Stimulated activated CD8-positive, alpha-beta memory T cell treated with anti-CD3 and anti-CD28 coated beads, Interleukin-2, amount 100 ng/mL, for 48 hours (primary cell): ENCODE data around the gene ARFGEF3.

Source experiments
- DNase-seq, 2 donors: peaks; one replicate each; pipeline ENCODE4 v3.0.0-alpha.2; 2020; ENCODE audit warnings: low read depth in 2 of 2

ARFGEF3 gene

DNA sequence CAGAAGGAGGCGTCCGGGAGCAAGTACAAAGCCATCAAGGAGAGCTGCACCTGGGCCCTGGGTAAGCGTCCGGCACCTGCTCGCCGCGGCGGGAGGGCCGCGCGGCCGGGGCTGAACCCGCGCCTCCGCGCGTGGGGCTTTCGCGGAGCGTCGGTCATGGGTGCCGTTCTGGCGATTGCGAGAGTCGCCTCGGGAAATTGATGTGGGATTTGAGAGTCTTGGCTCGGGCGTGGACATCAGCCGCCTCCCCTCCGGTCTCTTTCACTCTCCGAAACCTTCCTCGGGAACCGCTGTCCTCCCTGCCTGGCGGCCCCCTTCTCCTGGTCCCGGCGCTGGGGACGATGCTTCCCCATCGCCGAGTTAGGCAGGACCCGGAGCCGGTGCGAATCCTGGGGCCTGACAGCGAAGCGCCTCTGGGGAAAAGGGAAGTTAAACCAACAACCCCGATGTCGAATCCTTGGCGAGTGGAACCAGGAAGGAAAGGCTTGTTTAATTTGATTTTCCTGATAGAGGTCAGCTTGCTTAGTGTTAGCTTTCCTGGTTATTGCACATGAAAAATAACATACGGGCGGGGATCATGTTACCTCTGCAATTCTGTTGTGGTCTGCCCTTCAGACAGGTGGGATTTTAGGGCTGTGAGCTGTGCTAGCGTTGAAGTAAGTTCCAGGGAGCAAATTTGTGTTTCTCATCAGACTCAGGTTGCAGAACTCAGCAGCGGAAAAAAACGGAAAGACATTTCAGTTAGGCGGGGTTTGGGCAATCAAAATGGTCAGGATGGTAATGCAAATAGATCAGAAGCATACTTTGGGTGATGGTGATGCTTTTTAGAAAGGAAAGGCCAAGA lies 594 bp downstream of the ARFGEF3 start:
- no peak for DNase-seq

DNA sequence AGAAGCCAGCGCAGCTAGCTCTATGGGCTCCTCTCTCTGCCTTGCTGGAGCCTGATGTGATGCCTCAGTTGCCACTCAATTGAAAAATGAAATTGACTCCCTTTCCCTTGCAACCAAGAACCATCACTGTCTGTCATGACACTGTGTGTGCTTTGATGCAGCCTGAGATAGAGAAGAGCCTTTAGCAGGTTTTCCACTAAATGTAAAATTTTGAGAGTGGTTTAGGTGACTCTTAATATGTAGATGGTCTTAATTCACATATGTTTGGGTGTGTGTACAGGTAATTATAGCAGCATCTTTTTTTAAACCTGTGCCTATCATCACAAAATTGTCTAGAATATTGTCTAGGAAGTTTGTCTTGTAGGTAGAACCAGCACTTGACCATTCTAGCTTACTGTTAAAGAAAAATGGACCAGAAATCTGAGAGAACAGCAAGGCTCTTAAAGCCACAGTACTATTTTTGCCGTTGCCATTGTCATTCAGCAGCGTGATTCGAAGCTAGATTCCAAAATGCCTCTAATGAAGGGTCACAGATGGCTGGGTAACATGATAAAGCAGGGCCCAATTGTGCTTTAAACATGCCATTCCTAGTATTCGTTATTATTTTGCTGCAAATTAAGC lies 1.3 kb downstream of the ARFGEF3 start:
- DNase-seq, result no peak

DNA sequence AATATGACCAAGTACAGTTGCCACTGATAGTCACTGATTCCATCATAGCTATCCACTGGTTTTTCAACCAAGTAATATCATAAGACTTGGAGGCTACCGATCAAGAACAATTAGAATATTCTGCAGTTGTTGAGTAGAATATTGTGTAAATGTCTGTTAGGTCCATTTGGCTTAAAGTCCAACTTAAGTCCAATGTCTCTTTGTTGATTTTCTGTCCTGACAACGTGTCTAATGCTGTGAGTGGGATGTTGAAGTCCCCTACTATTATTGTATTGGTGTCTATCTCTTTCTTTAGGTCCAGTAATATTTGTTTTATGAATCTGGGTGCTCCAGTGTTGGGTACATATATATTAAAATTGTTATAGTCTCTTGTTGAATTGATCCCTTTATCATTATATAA lies 13.9 kb downstream of the ARFGEF3 start:
- no peak for DNase-seq

GRCh38 chr6:138176652-138177232 lies 15.0 kb downstream of the ARFGEF3 start:
- no peak for DNase-seq

DNA sequence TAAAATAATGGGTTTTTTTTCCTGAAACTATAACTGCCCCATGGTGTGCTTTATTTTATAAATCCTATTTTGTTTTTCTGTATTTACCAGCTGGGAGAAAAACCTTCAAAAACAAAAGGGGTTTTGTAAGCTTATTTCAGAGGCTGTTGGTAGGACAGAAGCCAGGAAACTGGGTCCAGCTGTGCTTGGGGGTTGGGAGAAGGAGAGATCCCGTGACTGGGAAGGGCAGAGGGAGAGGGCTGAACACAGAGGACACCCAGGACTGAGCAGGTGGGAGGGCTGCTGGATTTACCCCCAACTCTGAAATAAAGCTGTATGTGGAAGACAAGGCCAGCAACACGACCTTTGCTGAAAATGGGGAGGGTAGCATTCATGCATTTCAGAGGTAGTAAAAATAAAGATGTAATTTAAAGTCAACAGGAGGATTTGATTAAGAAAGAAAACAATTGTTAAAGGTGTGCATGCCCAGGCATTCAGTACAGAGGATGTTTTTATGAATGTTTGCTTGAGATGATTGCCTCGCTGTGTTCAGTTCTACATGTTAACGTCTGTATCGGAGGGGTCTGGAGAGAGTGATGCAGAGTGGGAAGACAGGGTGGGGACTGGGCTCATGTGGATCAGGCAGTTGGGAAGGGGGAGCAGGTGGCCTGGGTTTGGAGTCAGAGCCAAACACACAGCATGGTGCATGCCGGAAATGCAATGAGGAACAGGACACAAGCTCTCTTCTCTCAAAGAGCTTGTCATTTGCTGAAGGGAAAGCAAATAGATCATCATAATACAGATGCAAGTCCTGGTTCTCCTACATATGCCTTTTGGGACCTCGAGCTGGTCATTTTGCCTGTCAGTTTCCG lies 21.4 kb downstream of the ARFGEF3 start:
- no peak for DNase-seq

DNA sequence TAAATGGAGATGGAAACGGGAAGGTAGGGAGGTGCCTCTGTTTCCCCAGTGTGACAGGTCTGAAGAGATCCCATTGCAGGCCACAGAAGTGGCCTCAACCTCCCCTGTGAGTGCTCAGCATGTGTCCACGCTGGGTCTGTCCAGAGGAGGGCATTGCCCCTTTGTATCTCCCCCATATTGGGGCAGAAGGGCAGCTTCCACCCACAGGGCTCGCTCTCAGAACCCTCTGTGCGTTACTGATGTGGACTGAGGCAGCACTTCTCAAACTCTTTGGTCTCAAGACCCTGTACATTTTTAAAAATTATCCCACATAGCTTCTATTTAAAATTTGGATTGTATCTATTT lies 22.0 kb downstream of the ARFGEF3 start:
- no peak for DNase-seq

DNA sequence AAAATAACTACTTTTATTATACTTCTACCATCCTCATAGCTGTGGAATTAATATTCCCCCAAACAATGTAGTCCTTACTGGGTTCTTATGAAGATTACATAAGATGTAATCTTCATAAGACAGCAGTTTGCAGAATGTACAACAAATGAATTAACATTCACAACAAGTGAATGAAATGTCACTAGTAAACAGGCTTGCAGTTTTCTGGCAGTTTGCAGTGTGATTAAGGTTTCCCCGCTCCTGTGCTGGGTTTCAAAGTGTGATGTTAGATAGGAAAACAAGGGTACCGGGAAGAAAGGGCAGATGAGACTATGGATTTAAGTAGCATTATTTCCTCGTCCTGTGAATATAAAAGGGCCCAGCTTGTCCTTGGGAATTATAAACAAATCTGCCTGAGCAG lies 22.5 kb downstream of the ARFGEF3 start:
- DNase-seq, result no peak

GRCh38 chr6:138187156-138187555 lies 25.4 kb downstream of the ARFGEF3 start:
- no peak for DNase-seq

DNA sequence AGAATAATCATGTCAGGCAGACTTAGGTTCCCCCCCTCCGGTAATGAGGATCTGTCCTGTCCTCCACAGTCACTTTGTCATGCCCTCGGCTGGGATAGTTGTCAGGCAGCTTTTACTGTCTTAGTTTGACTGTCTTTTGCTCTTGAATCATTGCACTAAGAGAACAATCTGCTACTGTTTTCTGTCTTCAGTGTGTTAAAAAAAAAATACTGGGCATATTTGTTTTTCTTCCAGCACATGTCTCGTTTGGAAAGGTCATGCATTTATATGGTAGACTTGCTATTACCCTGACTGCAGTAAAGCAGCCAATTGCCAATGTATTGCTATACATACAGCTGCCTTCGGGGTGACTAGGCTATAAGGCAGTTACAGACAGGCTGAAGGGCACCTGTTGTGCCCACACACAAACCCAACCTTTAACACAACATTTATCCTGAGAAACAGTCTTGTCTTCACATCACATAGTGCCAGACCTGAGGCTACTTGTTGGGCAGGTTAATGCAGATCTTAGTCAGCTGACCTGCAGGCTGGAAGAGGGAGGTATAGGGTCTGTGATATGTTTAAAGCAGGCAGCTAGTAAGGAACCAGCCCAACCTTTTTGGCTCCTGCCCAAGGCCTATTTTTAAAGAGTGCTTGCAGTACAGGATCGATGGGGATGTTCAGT lies 26.7 kb downstream of the ARFGEF3 start:
- no peak for DNase-seq

DNA sequence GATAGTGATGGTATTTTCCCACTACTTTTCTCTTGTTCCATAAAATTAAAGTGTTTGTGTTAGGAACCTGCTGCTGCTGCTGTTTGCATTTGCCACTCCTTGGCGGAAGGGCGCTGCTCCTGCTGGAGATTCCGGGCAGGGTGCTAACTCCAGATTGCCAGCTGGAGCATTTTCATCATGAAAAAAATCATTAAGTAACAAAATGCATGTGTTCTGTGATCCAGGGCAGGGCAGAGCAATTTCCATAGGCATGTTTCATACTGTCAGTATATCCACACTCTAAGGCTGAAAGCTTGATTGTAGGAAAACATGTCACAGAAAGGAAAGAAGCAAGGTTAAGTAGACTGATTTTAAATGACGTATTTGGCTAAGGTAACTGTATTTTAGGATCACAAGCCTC lies 32.5 kb downstream of the ARFGEF3 start:
- no peak for DNase-seq

GRCh38 chr6:138196122-138196738 lies 34.5 kb downstream of the ARFGEF3 start:
- no peak for DNase-seq

DNA sequence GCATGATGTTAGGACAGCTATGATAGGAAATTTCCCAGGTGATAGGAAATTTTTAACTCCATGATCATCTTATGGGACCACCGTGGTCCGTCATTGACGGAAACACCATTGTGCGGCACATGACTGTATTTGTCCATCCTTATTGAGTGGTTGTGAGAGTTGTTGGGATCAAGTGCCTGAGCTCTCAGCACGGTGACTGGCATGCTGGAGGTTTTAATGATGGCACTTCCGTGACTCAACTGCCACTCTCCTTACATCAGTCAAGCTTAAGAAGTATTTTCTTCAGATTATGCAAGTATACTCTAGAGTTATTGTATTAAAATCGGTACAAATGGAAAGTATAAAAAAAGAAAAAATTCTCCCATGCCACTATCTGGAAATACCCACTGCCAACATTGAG lies 35.8 kb downstream of the ARFGEF3 start:
- no peak for DNase-seq

GRCh38 chr6:138198430-138199091 lies 36.8 kb downstream of the ARFGEF3 start:
- DNase-seq, result no peak

GRCh38 chr6:138201836-138202235 lies 40.1 kb downstream of the ARFGEF3 start:
- no peak for DNase-seq

- DNase-seq, result no peak
Measured at GRCh38 chr6:138203315-138203714, 41.6 kb downstream of the ARFGEF3 start.

DNA sequence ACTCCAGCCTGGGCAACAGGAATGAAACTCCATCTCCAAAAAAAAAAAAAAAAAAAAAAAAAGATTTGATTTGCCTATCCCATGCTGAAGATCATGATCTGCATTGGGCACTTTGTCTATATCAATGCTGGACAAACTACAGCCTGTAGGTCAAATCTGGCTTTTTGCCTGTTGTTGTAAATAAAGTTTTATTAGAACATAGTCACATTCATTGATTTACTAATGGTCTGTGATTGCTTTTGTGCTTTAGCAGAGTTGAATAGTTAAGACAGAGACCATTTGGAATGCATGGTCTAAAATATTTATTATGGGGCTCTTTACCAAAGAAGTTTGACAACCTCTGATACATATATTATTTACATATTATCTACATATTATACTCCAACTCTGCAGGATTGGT lies 42.6 kb downstream of the ARFGEF3 start:
- no peak for DNase-seq

DNA sequence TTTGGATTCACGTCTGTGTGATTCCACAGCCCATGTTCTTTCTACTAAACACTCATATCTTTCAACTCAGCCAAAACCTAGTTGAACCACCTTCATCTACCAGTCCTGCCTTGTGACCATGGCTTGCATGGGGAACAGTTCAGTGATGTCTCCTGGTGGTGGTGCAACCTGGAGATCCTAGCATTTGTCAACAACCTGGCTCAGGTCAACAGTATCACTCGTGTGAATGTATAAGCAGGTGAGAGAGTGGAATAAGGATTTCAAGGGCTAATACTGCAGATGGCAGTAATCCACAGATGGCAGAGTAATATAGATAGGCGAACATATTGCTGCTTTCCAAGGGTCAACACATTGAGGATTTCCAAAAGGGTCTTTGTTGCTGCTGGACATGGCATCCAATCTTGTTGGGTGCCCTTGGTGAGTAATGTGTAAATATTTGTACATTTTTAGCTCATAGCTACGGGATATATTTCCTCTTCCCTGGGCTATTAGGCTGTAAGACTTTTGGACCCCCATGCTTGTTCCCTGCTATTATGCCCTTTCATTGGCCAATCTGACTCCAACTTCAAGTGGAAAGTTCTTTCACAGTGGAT lies 43.1 kb downstream of the ARFGEF3 start:
- DNase-seq, result no peak

GRCh38 chr6:138205437-138206094 lies 43.8 kb downstream of the ARFGEF3 start:
- DNase-seq, result no peak

DNA sequence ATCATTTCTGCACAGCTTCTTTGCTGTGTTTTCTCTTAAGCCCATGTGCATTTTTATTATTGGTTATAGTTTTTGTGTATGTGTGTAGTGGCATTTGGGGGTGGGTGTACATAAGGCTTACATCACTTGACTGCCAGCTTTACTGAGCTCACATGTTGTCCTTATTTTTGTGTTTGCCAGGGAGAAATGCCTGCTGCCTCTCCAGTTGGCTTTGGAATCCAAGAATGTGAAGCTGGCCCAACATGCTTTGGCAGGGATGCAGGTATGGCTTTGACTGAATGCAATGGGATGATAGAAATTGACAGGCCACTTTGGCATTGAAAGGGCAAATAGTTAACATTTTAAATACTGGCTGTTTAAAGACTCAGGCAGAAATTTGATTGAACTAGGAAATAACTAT lies 45.1 kb downstream of the ARFGEF3 start:
- no peak for DNase-seq

GRCh38 chr6:138211048-138211581 lies 49.4 kb downstream of the ARFGEF3 start:
- DNase-seq, result no peak
